ENCODE measurements around the gene TMEM101.

DNA sequence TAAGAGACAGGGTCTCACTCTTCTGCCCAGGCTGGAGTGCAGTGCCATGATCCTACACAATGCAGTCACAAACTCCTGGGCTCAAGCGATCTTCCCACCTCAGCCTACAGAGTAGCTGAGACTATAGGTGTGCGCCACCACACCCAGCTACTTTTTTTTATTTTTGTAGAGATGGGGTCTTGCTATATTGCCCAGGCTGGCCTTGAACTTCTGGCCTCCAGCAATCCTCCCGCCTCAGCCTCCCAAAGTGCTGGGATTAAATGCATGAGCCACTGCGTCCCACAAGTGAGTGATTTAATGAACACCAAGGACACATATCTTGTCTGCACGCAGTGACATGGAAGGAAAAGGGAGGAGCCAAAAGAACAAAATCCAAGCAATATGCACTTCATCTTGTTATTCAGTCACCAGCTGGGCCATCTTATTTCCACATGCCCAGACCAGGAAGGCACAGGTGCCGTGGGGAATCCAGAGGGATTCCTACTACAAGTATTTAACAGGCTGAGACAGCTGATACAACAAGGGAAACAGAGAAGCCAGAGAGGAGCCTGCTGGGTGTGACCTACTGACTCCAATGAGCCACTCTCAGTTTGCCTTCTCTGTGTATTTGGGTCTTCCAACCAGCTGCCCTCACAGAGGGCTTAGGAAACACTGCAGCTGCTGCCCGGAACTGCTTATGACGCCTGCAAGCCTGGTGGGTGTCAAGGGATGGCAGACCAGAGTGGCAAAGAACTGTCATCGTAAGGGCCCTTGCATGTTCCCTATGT lies 34.7 kb upstream of the TMEM101 start:
- TF ChIP-seq EZH2 (IDR thresholded peaks at IDR 0.05; ENCODE audit: insufficient read depth, poor library complexity, severe bottlenecking): no peak
- TF ChIP-seq EZH2phosphoT487 (IDR thresholded peaks at IDR 0.05; ENCODE audit: insufficient read depth, low read depth): no peak
